DMS53 treated with DMSO at 0.1 percent for 48 hours (cell line): Measurements from ENCODE around the gene CAPS2.
"Not testable (repeated sequence)": the region's sequence is repeated elsewhere in the genome, so short reads cannot be mapped to it uniquely, and the experiment has no call there.

Experiments used
- DNase-seq: peaks from one replicate; lab custom pipeline; 2025; ENCODE audit not compliant: unreplicated experiment; lab: John Stamatoyannopoulos, UW

CAPS2 gene

DNA sequence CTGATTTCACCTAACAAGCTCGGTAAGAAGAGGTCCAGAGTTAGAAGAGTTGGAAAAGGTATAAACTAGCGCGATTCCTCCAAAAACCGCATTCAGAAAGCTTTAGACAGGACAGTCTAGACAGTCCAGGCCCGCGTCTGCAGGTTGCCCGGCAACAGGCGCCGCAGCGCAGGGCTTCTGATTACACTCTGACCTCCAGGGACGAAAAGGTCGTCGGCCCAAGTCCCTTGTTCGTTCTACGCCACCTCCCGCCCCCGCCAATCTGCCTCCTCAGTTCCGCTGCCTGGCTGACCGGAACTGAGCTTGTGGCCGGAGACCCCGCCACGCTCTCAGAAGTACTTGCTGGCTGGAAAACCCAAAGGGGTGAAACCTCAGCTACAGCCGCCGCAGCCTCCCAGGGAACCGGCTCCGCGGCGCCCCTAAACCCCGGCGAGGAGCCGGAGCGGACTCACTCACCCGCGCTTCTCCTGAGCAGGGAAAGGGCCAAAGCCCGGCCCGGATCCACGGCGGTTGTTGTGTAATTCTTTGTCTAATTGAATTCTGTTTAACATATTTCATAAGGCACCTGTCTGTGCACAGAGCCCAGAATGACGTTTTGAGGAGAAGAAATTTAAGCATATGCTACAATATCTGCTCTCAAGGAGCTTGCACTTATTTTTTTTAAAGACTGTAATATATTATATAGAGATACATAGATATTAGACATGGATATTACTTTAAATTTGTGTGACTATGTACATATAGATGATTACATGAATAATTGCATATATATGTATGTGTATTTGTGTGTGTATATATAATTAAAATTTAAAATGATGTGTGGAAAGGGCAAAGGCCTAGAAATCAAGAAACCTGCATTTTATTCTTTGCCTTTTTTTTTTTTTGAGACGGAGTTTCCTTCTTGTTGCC lies at the start of gene CAPS2:
CAPS2 (minus strand) TSS at position 407 of the 909 bp plus-strand sequence. CDS start 3,826 bp downstream, outside the sequence.
- peak; percentile 88 for DNase-seq

DNA sequence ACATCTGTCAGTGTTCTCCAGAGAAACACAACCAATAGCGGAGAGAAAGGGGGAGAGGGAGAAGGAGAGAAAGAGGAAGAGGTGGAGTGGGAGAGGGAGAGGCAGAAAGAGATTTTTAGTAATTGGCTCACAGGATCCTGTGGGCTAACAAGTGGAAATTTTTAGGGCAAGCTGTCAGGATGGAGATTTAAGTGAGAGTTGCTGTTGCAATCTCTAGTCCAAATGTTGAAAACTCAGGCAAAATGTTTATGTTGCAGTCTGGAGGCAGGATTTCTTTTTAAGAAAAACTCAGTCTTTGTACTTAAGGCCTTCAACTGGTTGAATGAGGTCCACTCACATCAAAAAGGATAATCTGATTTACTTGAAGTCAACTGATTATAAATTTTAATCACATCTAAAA lies 48.2 kb upstream of the CAPS2 start:
- no peak for DNase-seq

DNA sequence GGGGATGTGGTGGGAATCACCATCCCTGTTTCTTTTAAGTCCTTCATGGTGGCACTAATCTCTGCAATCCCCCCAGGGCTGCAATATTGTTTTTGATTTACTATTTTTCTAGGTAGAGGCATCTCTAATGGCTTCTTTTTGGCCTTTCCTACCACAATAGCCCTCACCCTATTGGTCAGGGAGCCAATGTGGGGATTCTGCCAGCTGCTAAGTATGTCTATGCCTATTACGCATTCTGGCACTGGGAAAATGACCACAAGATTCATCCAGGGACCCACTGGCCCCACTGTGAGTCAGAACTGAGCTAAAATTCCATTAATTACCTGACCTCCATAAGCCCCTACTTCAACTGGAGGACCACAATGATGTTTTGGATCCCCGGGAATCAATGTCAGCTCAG lies 44.8 kb upstream of the CAPS2 start:
- no peak for DNase-seq

DNA sequence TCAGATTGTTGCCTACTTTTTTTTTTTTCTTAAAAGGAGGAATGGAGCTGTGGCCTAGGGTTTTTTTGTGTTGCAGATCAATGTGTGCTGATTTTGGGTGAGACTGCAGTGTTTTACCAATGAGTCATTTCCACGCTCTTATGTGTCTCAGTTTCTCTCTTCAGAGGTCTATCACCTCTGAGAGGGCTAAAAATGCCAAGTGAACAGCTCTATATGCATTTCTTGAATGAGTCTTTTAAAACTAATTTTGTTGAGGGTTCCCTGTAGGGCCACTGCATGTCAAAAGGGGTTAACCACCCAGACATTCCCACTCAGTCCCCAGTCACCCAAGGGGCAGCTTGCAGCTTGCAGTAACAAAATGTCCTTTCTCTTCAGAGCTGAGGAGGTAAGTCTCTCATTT lies 36.5 kb upstream of the CAPS2 start:
- DNase-seq, result no peak

DNA sequence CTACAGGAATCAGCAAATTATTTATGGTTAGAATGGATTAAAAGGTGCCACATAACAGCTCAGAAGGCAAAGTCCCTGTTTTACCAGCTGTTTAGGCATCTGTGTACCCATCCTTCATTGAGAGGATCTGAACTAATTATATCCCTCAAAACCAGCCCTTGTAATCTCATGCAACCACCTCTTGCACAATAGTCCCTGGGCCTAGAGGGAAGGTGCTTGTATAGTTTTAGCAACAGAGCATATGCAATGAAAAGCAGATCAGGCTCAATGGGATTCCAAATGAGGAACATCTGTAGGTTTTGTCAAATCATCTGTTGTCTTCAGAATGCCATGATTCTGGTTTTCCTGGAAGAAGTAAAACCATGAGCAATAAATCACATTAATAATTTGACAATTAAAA lies 34.8 kb upstream of the CAPS2 start:
- no peak for DNase-seq

DNA sequence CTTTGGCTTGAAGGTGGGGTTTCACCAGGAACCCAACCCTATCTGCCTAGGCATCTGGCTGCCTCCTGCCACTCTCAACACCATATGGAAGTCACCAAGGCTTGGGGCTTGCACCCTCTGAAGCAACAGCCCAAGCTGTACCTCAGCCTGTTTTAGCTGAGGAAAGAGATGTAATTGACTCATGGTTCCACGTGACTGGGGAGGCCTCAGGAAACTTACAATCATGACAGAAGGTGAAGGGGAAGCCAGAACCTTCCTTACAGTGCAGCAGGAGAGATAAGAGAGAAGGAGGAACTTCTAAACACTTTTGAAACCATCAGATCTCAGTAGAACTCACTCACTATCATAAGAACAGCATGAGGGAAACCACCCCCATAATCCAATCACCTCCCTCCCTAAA lies 31.3 kb upstream of the CAPS2 start:
- DNase-seq, result no peak

DNA sequence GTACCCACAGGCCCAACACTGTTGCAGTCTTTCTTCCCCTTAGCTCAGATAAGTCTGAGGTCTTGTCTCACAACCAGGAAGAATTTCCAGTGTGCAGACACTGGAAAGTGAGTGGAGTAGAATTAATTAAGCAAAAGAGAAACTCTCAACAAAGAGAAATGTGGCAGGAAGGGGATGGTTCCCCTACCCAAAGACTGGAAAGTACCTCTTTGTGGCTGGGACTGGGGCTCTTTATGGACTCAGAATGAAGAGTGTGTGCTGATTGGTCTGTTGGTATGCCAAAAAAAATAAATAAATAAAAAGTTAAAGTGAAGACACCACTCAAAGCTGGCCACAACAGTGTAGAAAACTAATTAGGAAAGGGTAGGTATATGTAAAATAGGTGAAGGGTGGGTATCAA lies 30.8 kb upstream of the CAPS2 start:
- no peak for DNase-seq

DNA sequence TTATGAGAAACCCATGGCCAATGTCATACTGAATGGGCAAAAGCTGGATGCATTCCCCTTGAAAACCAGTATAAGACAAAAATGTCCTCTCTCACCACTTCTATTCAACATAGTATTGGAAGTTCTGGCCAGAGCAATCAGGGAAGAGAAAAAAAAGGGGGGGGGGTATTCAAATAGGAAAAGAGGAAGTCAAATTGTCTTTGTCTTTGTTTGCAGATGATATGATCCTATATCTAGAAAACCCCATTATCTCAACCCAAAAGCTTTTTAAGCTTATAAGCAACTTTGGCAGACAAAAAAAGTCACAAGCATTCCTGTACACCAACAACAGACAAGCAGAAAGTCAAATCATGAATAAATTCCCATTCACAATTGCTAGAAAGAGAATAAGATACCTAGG lies 23.9 kb upstream of the CAPS2 start:
- DNase-seq, result no peak

DNA sequence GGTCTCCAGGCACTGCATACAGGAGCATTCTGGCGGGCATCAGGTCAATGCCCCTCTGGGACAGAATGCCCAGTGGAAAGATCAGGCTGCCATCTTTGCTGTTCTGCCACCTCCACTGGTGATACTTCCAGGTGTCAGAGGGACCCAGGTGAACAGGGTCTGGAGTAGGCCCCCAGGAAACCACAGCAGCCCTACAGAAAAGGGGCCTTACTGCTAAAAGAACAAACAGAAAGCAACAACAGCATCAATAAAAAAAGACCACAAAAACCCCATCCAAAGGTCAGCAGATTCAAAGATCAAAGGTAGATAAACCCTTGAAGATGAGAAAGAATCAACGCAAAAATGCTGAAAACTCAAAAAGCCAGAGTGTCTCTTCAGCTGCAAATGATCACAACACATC lies 20.3 kb upstream of the CAPS2 start:
- no peak for DNase-seq

DNA sequence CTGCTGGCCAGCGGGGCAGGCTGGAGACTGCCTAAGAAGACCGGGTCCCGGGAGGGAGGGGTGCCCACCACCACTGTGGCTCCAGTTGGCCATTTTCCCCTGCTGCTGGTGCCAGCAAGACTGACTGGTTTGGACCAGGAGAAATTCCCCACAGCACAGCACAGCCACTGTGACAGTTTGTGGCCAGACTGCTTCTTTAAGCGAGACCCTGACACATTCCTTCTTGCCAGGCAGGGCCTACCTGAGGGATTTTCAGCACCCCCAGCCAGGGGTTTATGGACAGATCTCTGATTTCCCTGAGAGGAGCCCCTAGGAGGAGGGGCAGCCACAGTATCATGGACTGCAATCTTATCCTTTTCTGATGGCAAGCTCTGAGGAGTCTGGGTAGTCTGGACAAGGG lies 19.8 kb upstream of the CAPS2 start:
- no peak for DNase-seq

DNA sequence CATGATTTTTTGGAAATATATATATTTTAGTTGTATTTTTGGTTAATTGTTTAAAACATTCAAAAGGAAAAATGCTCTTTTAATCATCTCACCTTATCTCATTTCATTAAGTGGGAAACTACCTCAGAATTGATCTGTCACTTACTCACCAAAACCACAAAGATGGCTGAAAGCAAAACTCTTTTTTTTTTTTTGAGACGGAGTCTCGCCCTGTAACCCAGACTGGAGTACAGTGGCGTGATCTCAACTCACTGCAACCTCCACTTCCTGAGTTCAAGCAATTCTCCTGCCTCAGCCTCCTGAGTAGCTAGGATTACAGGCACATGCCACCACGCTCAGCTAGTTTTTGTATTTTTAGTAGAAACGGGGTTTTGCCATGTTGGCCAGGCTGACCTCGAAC lies 16.1 kb upstream of the CAPS2 start:
- DNase-seq, result not testable (repeated sequence)

DNA sequence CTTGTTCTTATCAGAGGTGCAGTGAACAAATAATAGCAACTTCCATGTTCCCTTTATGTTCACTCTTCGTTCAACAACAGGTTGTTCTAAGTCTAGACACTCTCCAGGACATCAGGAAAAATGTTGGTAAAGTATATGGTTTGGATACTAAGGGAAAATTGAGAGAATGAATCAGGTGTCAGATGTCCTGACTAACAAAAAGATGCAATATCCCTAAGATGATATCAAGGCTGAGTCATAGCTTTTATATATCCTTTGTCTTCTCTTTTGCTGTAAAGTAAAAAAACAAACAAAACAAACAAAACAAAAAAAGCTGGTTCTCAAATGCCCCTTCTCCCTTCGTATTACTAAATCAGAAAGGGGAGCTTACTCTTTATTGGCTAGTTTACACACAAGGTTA lies 15.4 kb upstream of the CAPS2 start:
- peak; percentile 38 for DNase-seq

DNA sequence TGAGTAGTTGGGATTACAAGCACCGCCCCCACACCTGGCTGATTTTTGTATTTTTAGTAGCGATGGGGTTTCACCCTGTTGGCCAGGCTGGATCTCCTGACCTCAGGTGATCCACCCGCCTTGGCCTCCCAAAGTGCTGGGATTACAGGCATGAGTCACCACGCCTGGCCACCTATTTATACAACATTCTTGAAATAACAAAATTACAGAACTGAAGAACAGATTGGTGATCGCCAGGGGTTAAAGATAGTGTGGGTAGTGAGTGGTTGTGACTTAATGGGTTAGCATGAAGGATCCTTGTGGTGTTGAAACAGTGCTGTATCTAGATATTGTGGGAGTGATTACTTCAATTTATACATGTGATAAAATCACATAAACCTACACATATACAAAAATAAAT lies 11.7 kb upstream of the CAPS2 start:
- DNase-seq, result no peak

DNA sequence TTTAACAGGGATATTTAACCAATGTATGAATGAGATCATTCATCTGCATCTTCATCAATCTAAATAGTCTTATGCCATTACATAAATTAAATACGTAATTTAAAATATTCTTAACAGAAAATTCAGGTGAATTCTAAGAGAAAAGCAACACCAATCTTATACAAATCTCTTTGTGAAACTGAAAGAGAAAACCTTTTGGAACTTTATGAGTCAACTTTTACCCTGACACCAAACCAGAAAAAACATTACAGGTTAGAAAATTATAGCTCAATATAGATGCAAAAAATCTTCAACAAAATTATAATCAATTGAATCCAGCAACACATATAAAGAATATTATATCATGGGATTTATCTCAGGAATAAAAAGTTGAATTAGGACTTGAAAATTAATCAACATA lies 7.8 kb upstream of the CAPS2 start:
- DNase-seq, result no peak

DNA sequence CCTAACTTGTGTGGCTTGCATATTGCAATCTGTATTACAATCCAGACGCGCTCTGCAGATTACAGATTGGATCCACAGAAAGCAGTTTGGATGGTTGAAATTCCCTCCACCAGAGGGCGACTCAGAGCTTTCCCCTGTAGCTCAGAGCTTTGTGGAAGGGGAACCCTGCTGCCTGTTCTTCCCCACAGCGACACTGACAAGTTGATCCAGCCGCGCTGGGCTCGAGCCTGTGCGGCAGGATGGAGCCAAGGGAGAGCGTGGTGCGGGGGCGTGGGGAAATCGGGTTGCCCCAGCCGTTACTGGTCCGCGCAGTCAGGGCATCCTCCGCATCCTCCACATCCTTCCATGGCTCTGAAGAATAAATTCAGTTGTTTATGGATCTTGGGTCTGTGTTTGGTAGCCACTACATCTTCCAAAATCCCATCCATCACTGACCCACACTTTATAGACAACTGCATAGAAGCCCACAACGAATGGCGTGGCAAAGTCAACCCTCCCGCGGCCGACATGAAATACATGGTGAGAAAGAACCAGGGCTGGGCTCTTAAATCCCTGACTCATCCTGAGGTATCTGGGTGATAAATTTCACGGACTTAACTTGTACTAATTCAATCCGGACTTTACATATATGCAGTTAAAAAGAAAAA lies 4.4 kb upstream of the CAPS2 start, which contains the start of gene GLIPR1L1:
GLIPR1L1 (plus strand) TSS at position 287 of the 647 bp plus-strand sequence; CDS start at position 346, 59 bp downstream.
- DNase-seq, result peak; percentile 95

DNA sequence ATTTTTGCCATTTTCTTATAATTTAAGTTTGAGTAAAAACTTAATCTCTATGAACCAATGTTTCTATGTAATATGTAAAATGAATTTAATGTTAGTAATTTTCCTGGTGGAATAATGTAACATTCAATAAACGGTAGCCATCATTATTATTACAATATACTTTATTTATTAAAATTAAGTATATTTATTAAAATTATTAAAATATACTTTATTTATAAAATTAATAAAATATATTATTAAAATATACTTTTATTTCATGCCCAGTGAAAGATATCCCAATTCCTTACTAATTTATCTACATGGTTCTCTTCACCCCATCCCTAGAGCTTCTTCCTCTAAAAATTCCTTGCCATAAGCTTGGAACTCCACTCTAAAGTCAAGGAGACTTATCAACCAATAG lies 2.5 kb downstream of the CAPS2 start:
- no peak for DNase-seq

DNA sequence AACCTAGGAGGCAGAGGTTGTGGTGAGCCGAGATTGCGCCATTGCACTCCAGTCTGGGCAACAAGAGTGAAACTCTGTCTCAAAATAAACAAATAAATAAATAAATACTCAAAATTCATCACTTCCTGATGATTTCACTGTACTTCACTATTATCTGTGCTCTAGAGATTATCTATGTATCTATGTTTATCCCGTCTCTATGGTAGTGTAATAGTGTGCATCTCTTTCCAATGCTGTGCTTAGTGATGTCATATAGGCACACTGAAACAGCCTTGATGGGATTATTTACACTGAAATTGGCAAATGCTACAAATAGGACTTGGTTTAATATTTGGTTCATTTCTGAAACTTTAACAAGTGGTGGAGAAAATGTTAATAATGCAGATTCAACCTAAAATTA lies 6.5 kb downstream of the CAPS2 start:
- no peak for DNase-seq

DNA sequence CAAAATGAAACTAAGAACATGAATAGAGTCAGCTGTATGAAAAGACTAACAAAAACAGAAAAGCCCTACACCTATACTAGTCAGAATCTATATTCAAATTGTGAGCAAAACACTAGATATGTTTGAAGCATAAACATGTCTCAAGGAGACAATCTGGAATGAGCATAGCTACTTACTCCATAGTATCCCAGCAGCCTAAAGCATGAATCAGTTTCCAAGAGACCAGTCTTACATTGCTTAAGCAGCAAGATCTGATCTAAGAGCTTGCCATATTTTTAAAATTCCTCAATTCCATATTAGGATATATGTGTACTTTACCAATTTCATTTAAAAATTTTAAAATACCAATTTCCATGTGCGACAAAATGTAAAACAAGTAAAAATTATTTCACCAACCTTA lies 7.7 kb downstream of the CAPS2 start:
- no peak for DNase-seq

DNA sequence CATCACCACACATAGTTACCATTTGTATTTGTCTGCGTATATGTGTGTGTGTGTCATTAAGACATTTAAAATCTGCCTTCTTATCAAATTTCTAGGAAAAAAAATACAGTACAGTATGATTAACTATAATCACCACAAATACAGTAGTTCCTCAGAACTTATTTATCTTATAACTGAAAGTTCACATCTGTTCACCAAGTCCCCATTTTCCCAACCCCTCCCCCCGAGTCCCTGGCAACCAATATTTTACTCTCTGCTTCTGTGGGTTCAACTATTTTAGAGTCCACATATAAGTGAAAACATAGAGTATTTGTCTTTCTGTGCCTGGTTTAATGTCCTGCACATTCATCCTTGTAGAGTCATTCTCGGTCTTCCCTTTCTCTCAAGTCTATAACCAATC lies 12.3 kb downstream of the CAPS2 start:
- no peak for DNase-seq

DNA sequence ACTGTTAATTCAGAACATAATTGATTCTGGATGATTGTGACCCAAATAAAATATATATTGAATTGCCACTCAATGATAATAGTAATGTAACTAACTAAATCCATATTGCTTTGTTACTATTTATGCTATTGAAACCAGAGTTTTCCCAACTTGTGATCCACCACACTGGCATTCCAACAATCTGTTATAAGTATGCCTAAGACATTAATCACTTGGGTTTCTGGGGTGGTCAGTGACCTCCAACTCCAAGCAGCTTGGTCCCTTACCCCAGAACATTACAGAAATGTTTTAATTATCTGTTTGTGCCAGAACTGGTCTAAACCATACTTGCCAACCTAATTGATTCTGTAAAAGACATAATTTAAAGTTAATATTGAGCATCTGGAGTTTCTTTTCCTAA lies 14.6 kb downstream of the CAPS2 start:
- DNase-seq, result no peak

DNA sequence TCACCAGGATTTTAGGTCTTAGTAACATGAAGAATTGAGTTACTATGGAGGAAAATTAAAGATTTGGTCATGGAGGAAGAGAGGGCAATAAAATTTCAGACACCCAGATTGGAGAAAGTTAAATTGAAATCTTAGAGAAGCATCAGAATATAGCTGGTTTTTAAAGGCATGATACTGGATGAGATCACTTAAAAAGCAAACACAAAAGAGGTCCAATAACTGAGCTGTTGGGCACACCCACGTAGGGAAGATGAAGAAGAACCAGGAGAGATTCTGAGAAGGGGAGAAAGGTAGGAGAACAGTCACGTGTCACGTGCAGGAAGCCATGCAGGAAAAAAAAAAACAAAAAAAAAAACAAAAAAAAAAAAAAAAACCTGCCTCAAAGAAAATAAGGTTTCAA lies 18.8 kb downstream of the CAPS2 start:
- DNase-seq, result no peak

DNA sequence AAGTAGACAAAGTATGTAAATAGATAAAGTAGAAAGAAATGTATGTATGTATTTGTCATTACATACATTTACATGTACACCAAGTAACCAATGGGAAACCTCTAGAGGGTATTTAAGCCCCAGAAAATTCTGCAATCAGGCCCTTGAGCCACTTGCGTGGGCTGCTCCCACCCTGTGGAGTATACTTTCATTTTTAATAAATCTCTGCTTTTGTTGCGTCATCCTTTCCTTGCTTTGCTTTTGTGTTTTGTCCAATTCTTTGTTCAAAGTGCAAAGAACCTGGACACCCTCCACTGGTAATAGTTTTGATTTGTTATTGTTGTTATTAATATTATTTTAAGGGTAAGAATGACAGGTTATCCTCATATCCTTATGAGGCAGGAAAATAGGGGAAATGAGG lies 21.8 kb downstream of the CAPS2 start:
- DNase-seq, result no peak
